HepG2 (cell line): ENCODE measurements around the gene AMOTL2. TPM values are rescaled to one million over a fixed set of nuclear protein-coding genes. Genes with fewer than 3 reads are reported as not detected.

ENCODE experiments used
- ARID2 ChIP-seq: sonication (generic); formaldehyde crosslinking; IDR thresholded peaks from 2 replicates; pipeline ENCODE4 v1.8.1; 2022; ENCODE audit warnings: mild to moderate bottlenecking, missing genetic modification reagents, borderline replicate concordance
- DMTF1 ChIP-seq: sonication (generic); formaldehyde crosslinking; IDR thresholded peaks from 2 replicates; pipeline ENCODE4 v1.4.0; 2020; ENCODE audit warnings: mild to moderate bottlenecking, missing genetic modification reagents
- FOXP4 ChIP-seq: sonication (generic); formaldehyde crosslinking; IDR thresholded peaks from 2 replicates; pipeline ENCODE4 v1.4.0; 2020; ENCODE audit warnings: missing genetic modification reagents
- GTF2F1 ChIP-seq: fragments of 150-350 bp; IDR thresholded peaks from 2 replicates; pipeline ENCODE4 v1.6.1; 2014; ENCODE audit warnings: low read length
- KDM5B ChIP-seq: sonication (generic); formaldehyde crosslinking; IDR thresholded peaks from 2 replicates; pipeline ENCODE4 v1.4.0; 2020; ENCODE audit warnings: missing genetic modification reagents, mild to moderate bottlenecking, borderline replicate concordance
- MED13 ChIP-seq: sonication (generic); formaldehyde crosslinking; IDR thresholded peaks from 2 replicates; pipeline ENCODE4 v1.5.0; 2020; ENCODE audit warnings: missing genetic modification reagents
- NRL ChIP-seq: sonication (generic); formaldehyde crosslinking; IDR thresholded peaks from 2 replicates; pipeline ENCODE4 v1.5.0; 2020; ENCODE audit warnings: missing genetic modification reagents, mild to moderate bottlenecking, moderate library complexity, borderline replicate concordance
- PAF1 ChIP-seq: IDR thresholded peaks from 2 replicates; pipeline ENCODE4 v1.6.1; 2016; ENCODE audit warnings: missing genetic modification reagents, missing compliant biosample characterization
- PCBP2 ChIP-seq: fragments of 200-400 bp; formaldehyde crosslinking; optimal IDR thresholded peaks from 2 replicates; pipeline ENCODE3; 2018; ENCODE audit warnings: low read length, low read depth; ENCODE audit not compliant: poor library complexity, severe bottlenecking
- SMC3 ChIP-seq: IDR thresholded peaks from 2 replicates; pipeline ENCODE4 v1.6.1; 2011; ENCODE audit warnings: low read length, improper control_type of control experiment
- SUZ12 ChIP-seq: fragments of 150-350 bp; IDR thresholded peaks from 2 replicates; pipeline ENCODE4 v1.6.1; 2014; ENCODE audit warnings: low read depth, low read length
- YY1 ChIP-seq: IDR thresholded peaks from 2 replicates; pipeline ENCODE4 v1.6.1; 2011; ENCODE audit warnings: low read length, low read depth, moderate library complexity, mild to moderate bottlenecking; ENCODE audit not compliant: insufficient read depth, insufficient replicate concordance
- ZBTB34 ChIP-seq: sonication (generic); formaldehyde crosslinking; IDR thresholded peaks from 2 replicates; pipeline ENCODE4 v1.8.0; 2022; ENCODE audit warnings: mild to moderate bottlenecking, missing genetic modification reagents
- ZFP82 ChIP-seq: sonication (generic); formaldehyde crosslinking; IDR thresholded peaks from 2 replicates; pipeline ENCODE4 v1.5.1; 2020; ENCODE audit warnings: mild to moderate bottlenecking, missing genetic modification reagents, borderline replicate concordance
- ZNF224 ChIP-seq: sonication (generic); formaldehyde crosslinking; IDR thresholded peaks from 2 replicates; pipeline ENCODE4 v1.5.0; 2020; ENCODE audit warnings: mild to moderate bottlenecking, missing genetic modification reagents
- ZNF564 ChIP-seq: sonication (generic); formaldehyde crosslinking; IDR thresholded peaks from 2 replicates; pipeline ENCODE4 v1.8.1; 2023; ENCODE audit warnings: mild to moderate bottlenecking, missing genetic modification reagents
- ZNF646 ChIP-seq: sonication (generic); formaldehyde crosslinking; IDR thresholded peaks from 2 replicates; pipeline ENCODE4 v1.9.0; 2021; ENCODE audit warnings: mild to moderate bottlenecking, missing genetic modification reagents
- polyA plus RNA-seq, 8 experiments: library from polyadenylated mRNA; depleted of rRNA in 3 of 8; stranded (reverse) in 7 of 8; unstranded in 1 of 8; fragments of >200 nt; fragmentation: Illumina TruSeq in 4 of 8; extraction: Trizol in 4 of 8; gene quantifications; 2 replicates each; pipeline versions ENCODE4 v1.2.1 to v1.2.3, GENCODE V29; 2011 to 2016; ENCODE audit warnings: low read depth in 4 of 8, missing spikeins in 1 of 8, mixed read lengths in 1 of 8; ENCODE audit not compliant: insufficient read depth in 1 of 8
- total RNA-seq, 5 experiments: library from RNA; depleted of rRNA; stranded (reverse); fragments of >200 nt; fragmentation: Illumina TruSeq; extraction: Trizol; gene quantifications; 2 replicates each; pipeline ENCODE4 v1.2.3, GENCODE V29; 2016; ENCODE audit warnings: low read depth in 1 of 5

AMOTL2 gene
- total and polyA plus RNA-seq, 2 of the 13 experiments (the other 11 are each of a cell fraction or from before 2014, with no cell fraction given): 17.3 to 18.5 TPM

- TF ChIP-seq ZBTB34 (CRISPR knock-in tag) (peak; percentile 84), ZFP82 (CRISPR knock-in tag) (no peak), GTF2F1 (no peak), MED13 (CRISPR knock-in tag) (no peak), KDM5B (CRISPR knock-in tag) (no peak), PCBP2 (no peak), DMTF1 (CRISPR knock-in tag) (no peak), SUZ12 (no peak), YY1 (peak; percentile 55), NRL (CRISPR knock-in tag) (no peak), ZNF646 (no peak), SMC3 (peak; percentile 26; the same call in 1 of the 2 replicates), ZNF564 (CRISPR knock-in tag) (no peak), FOXP4 (CRISPR knock-in tag) (peak; percentile 73), ZNF224 (CRISPR knock-in tag) (no peak), ARID2 (CRISPR knock-in tag) (no peak), PAF1 (CRISPR knock-in tag) (no peak)
These were observed 45.1 kb upstream of the AMOTL2 start (continued) for GRCh38 chr3:134419214-134419959.
